H1 (cell line): ENCODE measurements around the gene NHEJ1. TPM values are rescaled to one million over a fixed set of nuclear protein-coding genes. Genes with fewer than 3 reads are reported as not detected.

ENCODE experiments used
- CTCF ChIA-PET: fragments of 300-600 bp; sonication (Branson Sonifier 250); formaldehyde crosslinking; loops from one replicate; lab custom pipeline; 2021; ENCODE audit not compliant: partially characterized antibody; lab: Charles Lee
- POLR2A ChIA-PET: fragments of 300-600 bp; sonication (Branson Sonifier 250); formaldehyde crosslinking; loops from one replicate; lab custom pipeline; 2021; ENCODE audit warnings: inconsistent platforms; ENCODE audit not compliant: partially characterized antibody; lab: Charles Lee
- DNase-seq, 2 experiments: peaks; one replicate each; pipeline versions ENCODE4 v3.0.0 to v3.0.0-alpha.2; 2010 to 2022; ENCODE audit warnings: low spot score in 2 of 2, low read depth in 1 of 2, mixed read lengths in 1 of 2
- FAIRE-seq: peaks from 2 replicates; lab custom pipeline; 2011; peaks lifted over from hg19 to GRCh38; lab: Jason Lieb, UNC
- H2AFZ ChIP-seq: 2 replicates; pipeline ENCODE4 v1.8.1; 2012; ENCODE audit warnings: low read length, inconsistent platforms
- H2AK5ac ChIP-seq: 2 replicates; pipeline ENCODE4 v1.6.1; 2013; ENCODE audit warnings: low read depth, low read length
- H2BK120ac ChIP-seq: replicated peaks from 2 replicates; pipeline ENCODE3; 2013; ENCODE audit warnings: low read depth, low read length, inconsistent platforms
- H2BK12ac ChIP-seq: 2 replicates; pipeline ENCODE4 v1.6.1; 2013; ENCODE audit warnings: low read depth, low read length
- H2BK15ac ChIP-seq: 2 replicates; pipeline ENCODE4 v1.6.1; 2013; ENCODE audit warnings: low read length
- H2BK20ac ChIP-seq: 2 replicates; pipeline ENCODE4 v1.6.1; 2013; ENCODE audit warnings: low read length
- H2BK5ac ChIP-seq: 2 replicates; pipeline ENCODE4 v1.6.1; 2013; ENCODE audit warnings: low read depth, low read length
- H3K14ac ChIP-seq: 2 replicates; pipeline ENCODE4 v1.6.1; 2013; ENCODE audit warnings: inconsistent platforms; ENCODE audit not compliant: insufficient read length
- H3K18ac ChIP-seq: 2 replicates; pipeline ENCODE4 v1.6.1; 2013; ENCODE audit warnings: low read length; ENCODE audit errors: extremely low read depth
- H3K23ac ChIP-seq: 2 replicates; pipeline ENCODE4 v1.6.1; 2013; ENCODE audit warnings: inconsistent platforms; ENCODE audit not compliant: insufficient read length
- H3K23me2 ChIP-seq: 2 replicates; pipeline ENCODE4 v1.6.1; 2013; ENCODE audit warnings: low read depth, low read length
- H3K27ac ChIP-seq: 2 replicates; pipeline ENCODE4 v1.6.1; 2011; ENCODE audit warnings: low read depth, low read length, inconsistent platforms
- H3K27me3 ChIP-seq, 4 experiments: replicated peaks in 1 of 4; 1 replicate in 1 of 4; 2 replicates in 3 of 4; pipeline versions ENCODE4 v1.6.1 to v1.8.1; 2011 to 2013; ENCODE audit warnings: low read length in 3 of 4, mild to moderate bottlenecking in 3 of 4, inconsistent platforms in 2 of 4, mixed read lengths in 2 of 4, moderate library complexity in 1 of 4; ENCODE audit not compliant: control insufficient read depth in 3 of 4, insufficient read depth in 3 of 4; ENCODE audit errors: extremely low read depth in 1 of 4
- H3K36me3 ChIP-seq, 4 experiments: 2 replicates each; pipeline versions ENCODE4 v1.6.1 to v1.8.1; 2011 to 2013; ENCODE audit warnings: mild to moderate bottlenecking in 4 of 4, low read length in 3 of 4, moderate library complexity in 2 of 4, control low read depth in 1 of 4, inconsistent platforms in 1 of 4; ENCODE audit not compliant: insufficient read depth in 4 of 4, control insufficient read depth in 2 of 4
- H3K4ac ChIP-seq: replicated peaks from 2 replicates; pipeline ENCODE3; 2013; ENCODE audit warnings: low read length, low read depth, mixed read lengths, inconsistent platforms; ENCODE audit not compliant: insufficient read length
- H3K4me1 ChIP-seq, 4 experiments: replicated peaks in 1 of 4; 1 replicate in 1 of 4; 2 replicates in 3 of 4; pipeline versions ENCODE4 v1.6.1 to v1.8.1; 2011 to 2013; ENCODE audit warnings: low read length in 3 of 4, inconsistent platforms in 2 of 4, mixed read lengths in 1 of 4; ENCODE audit not compliant: insufficient read depth in 4 of 4, control insufficient read depth in 3 of 4
- H3K4me2 ChIP-seq, 2 experiments: 2 replicates each; pipeline versions ENCODE4 v1.6.1 to v1.8.1; 2011 to 2013; ENCODE audit warnings: low read depth in 2 of 2, low read length in 2 of 2, control low read depth in 1 of 2, inconsistent platforms in 1 of 2, mild to moderate bottlenecking in 1 of 2; ENCODE audit not compliant: insufficient read depth in 1 of 2
- H3K4me3 ChIP-seq, 4 experiments: fragments of 200-600, 300-600 bp in 1 of 4; sonication (generic), shearing (Covaris generic), sonication (Bioruptor Twin) in 1 of 4; 2 replicates each; pipeline versions ENCODE4 v1.5.1 to v1.8.1; 2011 to 2016; ENCODE audit warnings: low read length in 4 of 4, low read depth in 3 of 4, control low read depth in 2 of 4, inconsistent platforms in 2 of 4, mild to moderate bottlenecking in 2 of 4, mixed read lengths in 1 of 4, moderate library complexity in 1 of 4; ENCODE audit not compliant: insufficient read depth in 2 of 4; ENCODE audit errors: extremely low read depth in 1 of 4
- H3K56ac ChIP-seq: replicated peaks from 2 replicates; pipeline ENCODE3; 2013; ENCODE audit warnings: low read depth, mild to moderate bottlenecking, mixed read lengths, low read length, inconsistent platforms; ENCODE audit not compliant: insufficient read length
- H3K79me1 ChIP-seq: 2 replicates; pipeline ENCODE4 v1.6.1; 2013; ENCODE audit warnings: low read depth, low read length, control low read depth
- H3K79me2 ChIP-seq, 2 experiments: 2 replicates each; pipeline versions ENCODE4 v1.6.1 to v1.8.1; 2012 to 2013; ENCODE audit warnings: low read length in 2 of 2, mild to moderate bottlenecking in 2 of 2, inconsistent platforms in 1 of 2; ENCODE audit not compliant: insufficient read depth in 2 of 2, control insufficient read depth in 1 of 2
- H3K9ac ChIP-seq, 4 experiments: replicated peaks in 1 of 4; 1 replicate in 1 of 4; 2 replicates in 3 of 4; pipeline versions ENCODE4 v1.6.1 to v1.8.1; 2011 to 2013; ENCODE audit warnings: low read depth in 3 of 4, low read length in 3 of 4, control low read depth in 2 of 4, mild to moderate bottlenecking in 2 of 4, moderate library complexity in 2 of 4, inconsistent platforms in 1 of 4; ENCODE audit errors: extremely low read depth in 1 of 4
- H3K9me3 ChIP-seq, 2 experiments: 2 replicates each; pipeline versions ENCODE4 v1.6.1 to v1.8.1; 2012 to 2013; ENCODE audit warnings: mild to moderate bottlenecking in 2 of 2, moderate library complexity in 2 of 2, control low read depth in 1 of 2, inconsistent platforms in 1 of 2, low read depth in 1 of 2, low read length in 1 of 2, mixed read lengths in 1 of 2; ENCODE audit not compliant: insufficient read depth in 2 of 2
- H4K20me1 ChIP-seq, 2 experiments: replicated peaks in 1 of 2; 2 replicates each; pipeline versions ENCODE3 to v1.8.1; 2011 to 2013; ENCODE audit warnings: inconsistent platforms in 2 of 2, low read length in 2 of 2, mild to moderate bottlenecking in 1 of 2; ENCODE audit not compliant: insufficient read depth in 2 of 2, control insufficient read depth in 1 of 2
- H4K5ac ChIP-seq: 2 replicates; pipeline ENCODE4 v1.6.1; 2013; ENCODE audit warnings: low read length, low read depth, mixed read lengths, inconsistent platforms; ENCODE audit not compliant: insufficient read length
- H4K8ac ChIP-seq: 2 replicates; pipeline ENCODE4 v1.8.0; 2013; ENCODE audit warnings: mild to moderate bottlenecking, moderate library complexity, low read length, inconsistent platforms; ENCODE audit not compliant: insufficient read depth; ENCODE audit errors: extremely low read depth
- H4K91ac ChIP-seq: replicated peaks from 2 replicates; pipeline ENCODE3; 2013; ENCODE audit warnings: low read length, mixed read lengths, inconsistent platforms; ENCODE audit not compliant: insufficient read length
- FOSL1 ChIP-seq: IDR thresholded peaks from 2 replicates; pipeline ENCODE4 v1.6.1; 2011; ENCODE audit warnings: mild to moderate bottlenecking, low read depth, low read length, moderate library complexity; ENCODE audit not compliant: insufficient read depth
- HDAC6 ChIP-seq: IDR thresholded peaks from one replicate; pipeline ENCODE4 v1.7.1; 2012; ENCODE audit warnings: low read depth, mild to moderate bottlenecking, inconsistent platforms, low read length, moderate library complexity
- KDM4A ChIP-seq: IDR thresholded peaks from one replicate; pipeline ENCODE4 v1.7.1; 2012; ENCODE audit warnings: low read depth, mild to moderate bottlenecking, moderate library complexity, low read length, inconsistent platforms; ENCODE audit not compliant: severe bottlenecking
- MAX ChIP-seq: IDR thresholded peaks from 2 replicates; pipeline ENCODE4 v1.6.1; 2012; ENCODE audit warnings: inconsistent platforms
- NRF1 ChIP-seq: IDR thresholded peaks from 2 replicates; pipeline ENCODE4 v1.6.1; 2011; ENCODE audit warnings: mild to moderate bottlenecking, low read depth, low read length, improper control_type of control experiment
- SIN3A ChIP-seq, 2 experiments: IDR thresholded peaks in 1 of 2; conservative IDR thresholded peaks in 1 of 2; 2 replicates each; pipeline ENCODE4 v1.6.1; 2011 to 2012; ENCODE audit warnings: low read length in 2 of 2, improper control_type of control experiment in 1 of 2, low read depth in 1 of 2, mild to moderate bottlenecking in 1 of 2
- SIX5 ChIP-seq: IDR thresholded peaks from 2 replicates; pipeline ENCODE4 v1.6.1; 2011; ENCODE audit warnings: mild to moderate bottlenecking, low read depth, low read length
- TAF1 ChIP-seq: IDR thresholded peaks from 2 replicates; pipeline ENCODE4 v1.6.1; 2011; ENCODE audit warnings: mild to moderate bottlenecking, low read depth, low read length
- TBP ChIP-seq: IDR thresholded peaks from 2 replicates; pipeline ENCODE4 v1.6.1; 2011; ENCODE audit warnings: low read depth, low read length, improper control_type of control experiment
- TEAD4 ChIP-seq: IDR thresholded peaks from 2 replicates; pipeline ENCODE4 v1.6.1; 2012; ENCODE audit warnings: low read depth, low read length, inconsistent platforms, mixed read lengths
- WGBS, 2 experiments: shearing (Covaris generic) in 1 of 2; methylation state at CpG; one replicate each; pipeline versions ENCODE4 v1.1.6 to v1.1.7; 2013 to 2015; ENCODE audit warnings: low lambda C conversion rate in 2 of 2, mixed read lengths in 2 of 2, inconsistent platforms in 1 of 2, low coverage in 1 of 2, missing lambda C conversion rate in 1 of 2; ENCODE audit not compliant: insufficient replicate concordance in 2 of 2, insufficient coverage in 1 of 2, insufficient read length in 1 of 2; ENCODE audit errors: extremely low coverage in 1 of 2, missing lambda C conversion rate in 1 of 2; 5-methylcytosine and 5-hydroxymethylcytosine counted together
- polyA plus RNA-seq, 7 experiments: library from polyadenylated mRNA; depleted of rRNA in 3 of 7; stranded (reverse) in 5 of 7; unstranded in 2 of 7; fragments of >200 nt in 5 of 7; fragments of 200-250 nt in 2 of 7; gene quantifications; 1 replicate in 5 of 7; 2 replicates in 1 of 7; 4 replicates in 1 of 7; pipeline versions ENCODE4 v1.2.1 to v1.2.3, GENCODE V29; 2011 to 2013; ENCODE audit warnings: missing spikeins in 2 of 7, mixed read lengths in 2 of 7
- total RNA-seq: library from RNA; stranded (reverse); fragmentation: NEBNext Ultra II Directional; extraction: Animal tissue kit (Norgen Biotek cat#: 25700); gene quantifications from 2 replicates; pipeline ENCODE4 v1.2.1, GENCODE V29; 2021

Gene NHEJ1
- total and polyA plus RNA-seq, 2 of the 8 experiments (the other 6 are each of a cell fraction or from before 2014, with no cell fraction given), result 22.7 to 24.1 TPM

- no peaks in the 10 kb centered on the region for H3K9me3 ChIP-seq
- no peak overlapping the region for H2AK5ac ChIP-seq
- H2BK15ac ChIP-seq, result no peak overlapping the region
- H2BK12ac ChIP-seq, result no peak overlapping the region
- 84% methylated on average over 3 of the region's 3 CpGs; no CpG with 5 or more reads in 1 of the 2 experiments for WGBS, 2 experiments
- peaks cover 0 to 1% (median 0%) of the 10 kb centered on the region in 4 experiments; a peak in 1 of 7 replicates for H3K27me3 ChIP-seq
- H2BK120ac ChIP-seq, result no peak overlapping the region
- no peaks in the 10 kb centered on the region for H3K79me1 ChIP-seq
- H3K4me3 ChIP-seq, result no peak overlapping the region
- no peak overlapping the region for H4K91ac ChIP-seq
- H3K4me1 ChIP-seq, result peaks cover 0 to 3% (median 0%) of the 10 kb centered on the region in 4 experiments; a peak in 1 of 7 replicates
- no peak overlapping the region for H3K56ac ChIP-seq
- no peak overlapping the region for H2BK5ac ChIP-seq
- no peak overlapping the region for H3K23ac ChIP-seq
- H2AFZ ChIP-seq, result no peak overlapping the region
- H3K4me2 ChIP-seq, result no peak overlapping the region
- ChIA-PET POLR2A (no interaction called here), CTCF (interaction anchor here (1.3 to 62.8 kb wide), 4 partner anchors 18 to 36 kb away, joined by 3 to 1777 read pairs (median 12); no protein-coding TSS in a partner anchor)
- no peak overlapping the region for H4K8ac ChIP-seq
- no peak overlapping the region for H3K14ac ChIP-seq
- DNase-seq (no peak), FAIRE-seq (no peak)
- H3K27ac ChIP-seq, result no peak overlapping the region
- H3K36me3 ChIP-seq, result no peaks in the 10 kb centered on the region
- no peaks in the 10 kb centered on the region for H3K23me2 ChIP-seq
- H3K9ac ChIP-seq, result no peak overlapping the region
- H3K79me2 ChIP-seq, result no peaks in the 10 kb centered on the region
- no peaks in the 10 kb centered on the region for H4K20me1 ChIP-seq
- no peak overlapping the region for H3K18ac ChIP-seq
- H4K5ac ChIP-seq, result no peak overlapping the region
- no peak overlapping the region for H2BK20ac ChIP-seq
- no peak overlapping the region for H3K4ac ChIP-seq
- no peak for TF ChIP-seq TAF1
- TF ChIP-seq TEAD4, result no peak
- TF ChIP-seq KDM4A, result no peak
- no peak for TF ChIP-seq MAX
- TF ChIP-seq SIX5, result no peak
- no peak for TF ChIP-seq NRF1
- no peak for TF ChIP-seq FOSL1
- no peak for TF ChIP-seq HDAC6
- no peak for TF ChIP-seq SIN3A (conservative IDR thresholded peaks at IDR 0.05 in 1 of 2, IDR thresholded peaks at IDR 0.05 in 1 of 2; ENCODE audit: low read depth in 1 of 2, low read length in 2 of 2)
- no peak for TF ChIP-seq TBP
These were observed 66.4 kb downstream of the NHEJ1 start for GRCh38 chr2:219094171-219094570.
